GM18519 (cell line): Measurements from ENCODE around the gene BTN2A1.
"Not testable (repeated sequence)": the region's sequence is repeated elsewhere in the genome, so short reads cannot be mapped to it uniquely, and the experiment has no call there.

Experiments used
- ATAC-seq: cut with Tn5 transposase; IDR thresholded peaks from one replicate; pipeline ENCODE4 v1.9.1; 2021; ENCODE audit warnings: mild to moderate bottlenecking, moderate library complexity; ENCODE audit not compliant: unreplicated experiment, low FRiP score

The BTN2A1 gene

DNA sequence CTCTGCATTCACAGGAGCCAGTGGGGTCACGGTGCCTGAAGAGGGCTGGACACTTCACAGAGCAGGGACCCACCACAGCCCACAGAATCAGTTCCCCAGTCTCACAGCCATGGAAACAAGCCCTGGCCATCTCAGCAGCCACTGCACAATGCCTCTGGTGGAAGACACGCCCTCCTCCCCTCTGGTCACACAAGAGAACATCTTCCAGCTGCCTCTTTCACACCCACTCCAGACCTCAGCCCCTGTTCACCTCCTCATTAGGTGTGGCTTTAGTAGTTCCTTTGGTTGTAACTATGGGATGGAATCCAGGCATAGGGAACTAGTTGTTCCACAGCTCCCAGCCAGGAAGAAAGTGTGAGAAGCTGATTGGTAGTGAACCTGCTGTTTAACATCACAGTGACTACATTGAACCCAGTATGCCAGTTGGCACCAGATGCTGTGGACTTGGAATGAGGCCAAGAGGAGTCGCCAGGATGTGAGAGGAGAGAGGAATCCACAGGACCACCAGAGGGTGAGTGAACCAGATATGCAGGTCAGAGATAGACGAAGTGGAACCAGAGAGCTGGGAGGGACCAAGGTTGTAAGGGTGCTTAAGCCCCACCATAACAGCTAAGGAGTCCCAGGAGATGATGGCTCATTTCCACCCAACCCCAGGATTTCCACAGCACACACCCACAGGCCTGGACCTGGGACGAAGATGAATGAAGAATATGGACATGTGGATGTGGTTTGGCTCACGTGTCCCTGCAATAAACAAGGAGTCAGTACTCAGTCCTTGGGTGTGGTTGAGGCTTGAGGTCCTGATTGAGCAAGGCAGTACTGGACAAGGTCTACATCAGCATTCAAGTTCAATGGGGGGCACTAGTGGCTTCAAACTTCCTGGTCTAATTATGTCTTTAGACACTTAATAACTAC is 26.2 kb upstream of the BTN2A1 start:
- no peak for ATAC-seq

GRCh38 chr6:26432627-26433201 is 25.0 kb upstream of the BTN2A1 start:
- no peak for ATAC-seq

- ATAC-seq, result not testable (repeated sequence)
Measured at GRCh38 chr6:26433680-26434079, 24.1 kb upstream of the BTN2A1 start.

DNA sequence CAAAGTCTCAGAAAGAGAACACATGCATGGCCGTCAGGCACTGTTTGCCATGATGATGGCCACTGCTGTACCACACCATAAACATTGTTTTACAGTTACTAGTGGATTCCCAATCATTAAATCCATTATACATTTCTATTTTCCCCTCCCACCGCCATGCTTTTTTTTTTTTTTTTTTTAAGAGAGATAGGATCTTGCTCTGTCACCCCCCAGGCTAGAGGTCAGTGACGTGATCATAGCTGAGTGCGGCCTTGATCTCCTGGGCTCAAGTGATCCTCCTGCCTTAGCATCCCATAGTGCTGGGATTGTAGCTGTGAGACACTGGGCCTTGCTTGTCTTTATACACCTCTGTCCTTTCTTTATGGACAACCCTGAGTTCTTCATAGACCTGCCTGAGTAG is 21.7 kb upstream of the BTN2A1 start:
- no peak for ATAC-seq

DNA sequence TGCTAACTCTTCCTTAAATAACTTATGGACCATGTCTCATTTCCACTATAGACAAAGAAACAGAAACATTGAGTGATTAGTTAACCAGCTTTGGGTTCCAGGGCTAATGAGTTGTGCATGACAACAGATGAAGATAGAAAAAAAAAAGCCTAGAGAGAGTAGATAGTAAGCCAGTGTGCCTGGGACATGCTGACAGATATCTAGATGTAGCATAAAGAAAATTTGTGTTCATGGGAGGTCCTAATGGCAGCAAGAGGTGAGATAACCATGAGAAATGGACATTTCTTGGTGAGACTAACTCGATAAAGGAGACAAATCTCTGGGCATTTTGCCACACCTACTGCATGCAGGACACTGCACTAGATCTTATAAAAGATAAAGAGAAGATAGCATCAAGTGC is 20.2 kb upstream of the BTN2A1 start:
- no peak for ATAC-seq

DNA sequence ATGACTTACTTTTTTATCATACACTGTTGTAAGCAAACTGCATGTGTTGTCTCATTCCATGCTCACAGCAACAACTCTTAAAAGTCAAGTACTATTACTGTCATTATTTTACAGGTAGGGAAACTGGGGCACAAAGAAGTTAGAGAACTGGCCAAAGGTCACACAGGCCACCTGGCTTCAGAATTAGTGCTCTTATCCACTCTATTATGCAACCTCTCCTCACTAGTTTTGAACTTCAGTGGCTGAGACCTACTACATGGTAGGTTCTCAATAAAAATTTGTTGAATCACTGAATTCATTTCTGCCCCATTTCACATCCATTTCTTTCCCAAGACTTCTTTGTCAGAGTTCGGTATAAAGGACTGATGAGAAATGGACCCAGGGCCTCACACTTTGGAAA is 19.8 kb upstream of the BTN2A1 start:
- no peak for ATAC-seq

- ATAC-seq, result no peak
Measured at GRCh38 chr6:26439151-26440125, 18.3 kb upstream of the BTN2A1 start.

DNA sequence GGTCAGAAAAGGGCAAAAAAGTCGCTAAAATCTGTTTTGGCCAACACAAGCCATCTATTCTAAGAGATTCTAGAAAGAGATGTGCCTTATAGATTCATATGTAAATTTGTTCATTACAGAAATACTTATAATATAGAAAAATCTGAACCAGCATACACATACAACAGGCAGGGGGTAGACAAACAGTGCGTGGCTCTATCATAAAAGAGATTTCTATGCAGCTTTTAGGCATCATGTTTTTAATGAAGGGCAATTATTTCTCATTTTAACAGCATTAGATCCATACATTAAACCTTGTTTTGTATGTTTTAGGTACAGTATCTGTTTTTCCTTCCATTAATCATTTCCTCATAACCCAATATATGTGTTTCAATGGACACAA is 16.8 kb upstream of the BTN2A1 start:
- ATAC-seq, result no peak

DNA sequence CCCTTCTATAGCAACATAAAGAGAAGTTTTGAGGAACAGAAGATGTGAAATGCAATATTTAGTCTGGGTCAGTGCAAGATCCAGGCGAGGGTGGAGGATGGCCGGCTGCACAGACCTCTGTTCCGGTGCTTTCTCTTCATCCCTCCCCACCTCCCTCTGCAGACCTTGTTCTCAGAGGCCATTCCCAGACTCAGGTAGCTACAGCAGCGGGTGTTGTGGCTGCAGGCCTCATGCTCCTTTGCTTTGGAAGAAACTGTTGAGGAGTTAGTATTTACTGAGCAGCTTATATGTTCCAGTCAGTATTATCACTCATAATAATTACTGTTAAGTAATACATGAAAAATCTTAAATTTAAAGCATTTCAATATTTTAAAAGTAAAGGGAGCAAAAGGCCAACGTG is 15.8 kb upstream of the BTN2A1 start:
- no peak for ATAC-seq

- no peak for ATAC-seq
Measured at GRCh38 chr6:26445934-26446667, 11.7 kb upstream of the BTN2A1 start.

DNA sequence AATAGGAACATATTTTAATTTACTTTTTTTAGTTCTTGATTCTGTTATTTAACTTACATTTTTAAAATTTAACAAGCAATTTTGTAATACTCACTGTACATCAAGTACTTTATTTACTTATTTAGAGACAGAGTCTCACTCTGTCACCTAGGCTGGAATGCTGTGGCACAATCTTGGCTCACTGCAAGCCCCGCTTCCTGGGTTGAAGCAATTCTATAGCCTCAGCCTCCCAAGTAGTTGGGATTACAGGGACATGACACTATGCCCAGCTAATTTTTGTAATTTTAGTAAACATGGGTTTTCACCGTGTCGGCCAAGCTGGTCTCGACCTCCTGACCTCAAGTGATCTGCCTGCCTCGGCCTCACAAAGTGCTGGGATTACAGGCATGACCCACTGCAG is 10.5 kb upstream of the BTN2A1 start:
- no peak for ATAC-seq

DNA sequence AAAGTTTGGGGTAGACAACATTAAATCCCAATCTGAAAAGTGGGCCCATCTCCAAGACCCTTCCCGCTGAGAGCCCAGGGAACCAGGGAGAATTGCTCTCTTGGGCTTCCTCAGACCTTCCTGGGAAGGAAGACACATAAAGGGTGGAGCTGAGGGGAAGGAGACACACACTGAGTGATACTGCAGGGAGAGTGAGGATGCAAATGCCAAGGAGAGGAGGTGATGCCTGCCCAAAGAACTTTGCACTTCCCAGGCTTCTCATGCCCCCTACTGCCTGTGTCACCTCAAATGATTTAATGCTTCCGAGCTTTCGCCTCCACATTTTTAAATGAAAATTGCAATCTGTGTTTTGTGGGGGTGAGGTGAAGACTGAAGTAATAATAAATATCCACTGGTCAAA is 7.5 kb upstream of the BTN2A1 start:
- ATAC-seq, result no peak

- no peak for ATAC-seq
Measured at GRCh38 chr6:26452631-26453235, 5.0 kb upstream of the BTN2A1 start.

DNA sequence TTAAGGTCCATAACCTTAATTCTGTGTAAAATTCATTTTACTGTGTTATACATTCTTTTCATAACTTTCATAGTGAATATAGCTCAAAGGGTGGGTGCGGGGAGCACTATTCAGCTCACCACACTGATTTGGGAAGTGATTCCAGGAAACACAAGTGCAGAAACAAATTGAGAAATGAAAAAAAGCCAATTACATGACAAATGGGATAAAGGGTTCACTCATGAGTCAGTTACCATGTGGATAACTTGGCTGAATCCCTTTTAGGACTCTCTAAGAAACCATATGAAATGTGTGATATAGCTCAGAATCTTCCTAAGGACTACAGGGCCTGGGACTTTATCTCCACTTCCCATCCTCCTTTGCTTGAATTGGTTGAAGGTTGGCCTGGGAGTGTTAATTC is 3.1 kb upstream of the BTN2A1 start:
- ATAC-seq, result no peak

DNA sequence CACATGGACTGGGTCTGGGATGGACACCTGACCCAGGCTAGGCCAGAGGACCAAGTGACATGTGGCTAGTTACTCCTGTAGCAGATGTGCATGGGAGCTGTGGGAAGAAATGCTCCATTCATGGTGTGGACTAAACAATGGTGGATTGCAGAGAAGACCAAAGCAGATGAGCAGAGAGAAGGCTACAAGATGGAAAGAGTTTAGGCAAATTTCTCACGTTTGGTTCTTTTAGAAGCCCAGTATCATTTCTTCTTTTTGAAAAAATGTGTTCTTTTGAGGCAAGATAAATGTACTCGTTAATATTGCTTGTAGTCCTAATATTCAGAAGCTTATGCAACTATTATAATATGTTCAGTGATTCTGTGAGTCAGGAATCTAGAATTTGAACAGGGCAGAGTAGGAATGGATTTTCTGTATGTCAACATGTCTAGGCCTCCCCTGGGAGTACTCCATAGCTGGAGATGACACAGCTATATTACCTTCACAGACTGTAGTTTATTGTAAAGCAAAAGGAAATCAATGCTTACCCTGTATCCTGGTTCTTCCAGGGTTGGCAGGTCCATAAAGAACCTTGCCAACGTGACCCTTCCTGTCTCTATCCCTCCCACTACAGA is 2.3 kb upstream of the BTN2A1 start:
- no peak for ATAC-seq

DNA sequence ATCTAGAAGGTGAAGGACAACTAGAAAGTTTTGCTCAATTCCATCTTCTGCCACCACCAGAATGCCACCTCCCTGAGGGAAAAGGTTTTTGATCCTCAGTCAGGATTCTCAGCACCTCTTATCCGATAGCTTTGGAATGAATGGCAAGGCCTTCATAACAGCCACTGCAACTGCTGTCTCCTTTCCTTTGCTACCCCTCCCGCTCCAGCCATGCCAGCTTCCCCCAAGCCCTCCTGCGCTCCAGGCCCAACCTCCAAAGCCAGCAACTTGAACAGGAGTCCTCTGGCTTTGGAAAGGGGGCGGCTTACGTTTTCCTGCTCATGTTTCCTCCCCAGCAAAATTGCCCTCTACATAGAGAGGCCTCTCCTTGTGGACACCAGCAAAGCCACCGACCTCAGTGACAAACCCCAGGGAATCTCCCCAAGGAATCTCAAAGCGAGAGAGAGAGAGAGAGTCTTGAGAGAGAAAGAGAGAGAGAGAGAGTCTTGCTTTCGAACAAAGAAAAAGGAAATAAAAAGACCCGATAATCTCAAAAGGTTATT is 420 bp upstream of the BTN2A1 start:
- ATAC-seq, result no peak

GRCh38 chr6:26459023-26459810 is 1.5 kb downstream of the BTN2A1 start:
- no peak for ATAC-seq

DNA sequence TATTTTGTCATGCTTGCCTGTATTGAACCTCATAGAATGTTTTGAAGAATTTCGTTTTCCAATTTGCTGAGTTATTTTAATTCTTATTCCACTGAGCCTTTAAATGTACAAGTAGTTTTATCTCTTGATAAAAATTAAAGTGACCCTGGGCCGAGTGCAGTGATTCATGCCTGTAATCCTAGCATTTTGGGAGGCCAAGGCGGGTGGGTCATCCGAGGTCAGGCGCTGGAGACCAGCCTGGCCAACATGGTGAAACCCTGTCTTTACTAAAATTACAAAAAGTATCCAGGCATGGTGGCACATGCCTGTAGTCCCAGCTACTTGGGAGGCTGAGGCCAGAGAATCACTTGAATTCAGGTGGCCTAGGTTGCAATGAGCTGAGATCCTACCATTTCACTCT is 3.6 kb downstream of the BTN2A1 start:
- ATAC-seq, result not testable (repeated sequence)
